HFFc6 (cell line): Measurements from ENCODE around the gene PRELID1. TPM values are rescaled to one million over a fixed set of nuclear protein-coding genes. Genes with fewer than 3 reads are reported as not detected.

Experiments
- DNase-seq: peaks from one replicate; pipeline ENCODE4 v3.0.0-alpha.2; 2018
- H3K27ac Mint-ChIP-seq: 2 replicates; pipeline ENCODE4 v1.8.0; 2020; ENCODE audit warnings: mild to moderate bottlenecking, mixed read lengths
- H3K27me3 Mint-ChIP-seq: 2 replicates; pipeline ENCODE4 v1.8.0; 2021; ENCODE audit warnings: mild to moderate bottlenecking, moderate library complexity, mixed read lengths; ENCODE audit not compliant: insufficient read depth
- H3K36me3 Mint-ChIP-seq: 2 replicates; pipeline ENCODE4 v1.8.0; 2021; ENCODE audit warnings: low read depth, mixed read lengths
- H3K4me1 Mint-ChIP-seq: 2 replicates; pipeline ENCODE4 v1.8.0; 2020; ENCODE audit warnings: low read depth, mixed read lengths
- H3K4me3 Mint-ChIP-seq: 2 replicates; pipeline ENCODE4 v1.8.0; 2020; ENCODE audit warnings: mild to moderate bottlenecking, moderate library complexity, mixed read lengths
- H3K9me3 Mint-ChIP-seq: 2 replicates; pipeline ENCODE4 v1.8.0; 2020; ENCODE audit warnings: mild to moderate bottlenecking, mixed read lengths
- CTCF ChIP-seq: fragments of 200-600 bp; sonication (generic); IDR thresholded peaks from 2 replicates; pipeline ENCODE4 v1.5.0; 2021; ENCODE audit warnings: antibody characterized with exemption, mild to moderate bottlenecking
- total RNA-seq, 6 experiments: library from RNA; stranded (reverse); fragmentation: NEBNext Ultra II Directional; extraction: Animal tissue kit (Norgen Biotek cat#: 25700); gene quantifications; 2 replicates in 1 of 6; 3 replicates in 5 of 6; pipeline ENCODE4 v1.2.3, GENCODE V29; 2021

The PRELID1 gene
- total RNA-seq, 6 experiments from 2014 or later = 182 to 225 (median 217) TPM

- Mint-ChIP-seq H3K36me3 (peaks cover 45% of the 10 kb centered on the region), H3K27ac (no peak overlapping the region), H3K27me3 (no peaks in the 10 kb centered on the region; the same call in 1 of the 2 replicates), H3K9me3 (no peaks in the 10 kb centered on the region), H3K4me1 (peaks cover 17% of the 10 kb centered on the region), H3K4me3 (no peak overlapping the region)
- DNase-seq = no peak
- no peak for TF ChIP-seq CTCF
Observed at GRCh38 chr5:177275883-177276282, 27.7 kb upstream of the PRELID1 start.

GRCh38 chr5:177276886-177277285 is 26.7 kb upstream of the PRELID1 start:
- peaks cover 47% of the 10 kb centered on the region for H3K36me3 Mint-ChIP-seq
- no peak for DNase-seq
- no peak for TF ChIP-seq CTCF
- no peaks in the 10 kb centered on the region for H3K9me3 Mint-ChIP-seq
- H3K27me3 Mint-ChIP-seq = peaks cover 1% of the 10 kb centered on the region
- no peak overlapping the region for H3K4me3 Mint-ChIP-seq
- H3K4me1 Mint-ChIP-seq = peaks cover 9% of the 10 kb centered on the region
- H3K27ac Mint-ChIP-seq = no peak overlapping the region

GRCh38 chr5:177288191-177288590 is 15.4 kb upstream of the PRELID1 start:
- no peak for DNase-seq
- TF ChIP-seq CTCF = no peak
- Mint-ChIP-seq H3K27ac (no peak overlapping the region), H3K27me3 (no peaks in the 10 kb centered on the region; the same call in 1 of the 2 replicates), H3K4me3 (no peak overlapping the region), H3K36me3 (peaks cover 11% of the 10 kb centered on the region), H3K9me3 (no peaks in the 10 kb centered on the region), H3K4me1 (no peaks in the 10 kb centered on the region)

- DNase-seq = no peak
- H3K9me3 Mint-ChIP-seq = no peaks in the 10 kb centered on the region
- H3K36me3 Mint-ChIP-seq = peaks cover 5% of the 10 kb centered on the region; the same call in 1 of the 2 replicates
- TF ChIP-seq CTCF = no peak
- no peak overlapping the region for H3K4me3 Mint-ChIP-seq
- no peak overlapping the region for H3K27ac Mint-ChIP-seq
- no peaks in the 10 kb centered on the region; the same call in 1 of the 2 replicates for H3K27me3 Mint-ChIP-seq
- H3K4me1 Mint-ChIP-seq = no peaks in the 10 kb centered on the region
Observed at GRCh38 chr5:177290816-177291596, 12.6 kb upstream of the PRELID1 start.

- Mint-ChIP-seq H3K27ac (no peak overlapping the region), H3K36me3 (peaks cover 5% of the 10 kb centered on the region; the same call in 1 of the 2 replicates)
Observed at GRCh38 chr5:177291735-177292134, 11.9 kb upstream of the PRELID1 start.

More at GRCh38 chr5:177291735-177292134, 11.9 kb upstream of the PRELID1 start:
- no peaks in the 10 kb centered on the region for H3K4me1 Mint-ChIP-seq
- H3K27me3 Mint-ChIP-seq = no peaks in the 10 kb centered on the region; the same call in 1 of the 2 replicates
- no peak for DNase-seq
- no peak for TF ChIP-seq CTCF
- H3K9me3 Mint-ChIP-seq = no peaks in the 10 kb centered on the region
- H3K4me3 Mint-ChIP-seq = no peak overlapping the region
